IMR-90 (cell line): ENCODE results near the gene FSIP2.

Source experiments
- BHLHE40 ChIP-seq: fragments of 150-350 bp; IDR thresholded peaks from 2 replicates; pipeline ENCODE4 v1.6.1; 2016; ENCODE audit warnings: mild to moderate bottlenecking, low read depth, low read length
- CEBPB ChIP-seq: IDR thresholded peaks from 2 replicates; pipeline ENCODE4 v1.6.1; 2012; ENCODE audit warnings: low read depth, low read length, improper control_type of control experiment
- CHD1 ChIP-seq: IDR thresholded peaks from 2 replicates; pipeline ENCODE4 v1.6.1; 2012; ENCODE audit warnings: low read depth, low read length, improper control_type of control experiment
- CTCF ChIP-seq: conservative IDR thresholded peaks from 2 replicates; pipeline ENCODE4 v1.5.1; 2012; ENCODE audit warnings: mild to moderate bottlenecking, low read depth, low read length, improper control_type of control experiment
- FOS ChIP-seq: fragments of 150-350 bp; IDR thresholded peaks from 2 replicates; pipeline ENCODE4 v1.6.1; 2016; ENCODE audit warnings: low read depth, low read length
- MAZ ChIP-seq: IDR thresholded peaks from 2 replicates; pipeline ENCODE4 v1.6.1; 2012; ENCODE audit warnings: low read depth, mild to moderate bottlenecking, low read length, improper control_type of control experiment, moderate library complexity, borderline replicate concordance
- MXI1 ChIP-seq: IDR thresholded peaks from 2 replicates; pipeline ENCODE4 v1.6.1; 2012; ENCODE audit warnings: low read depth, mild to moderate bottlenecking, low read length, moderate library complexity, borderline replicate concordance
- NFE2L2 ChIP-seq: fragments of 150-350 bp; IDR thresholded peaks from 2 replicates; pipeline ENCODE4 v1.6.1; 2016; ENCODE audit warnings: low read depth, mild to moderate bottlenecking, low read length
- POLR2A ChIP-seq: IDR thresholded peaks from 2 replicates; pipeline ENCODE4 v1.6.1; 2012; ENCODE audit warnings: mild to moderate bottlenecking, low read depth, low read length
- RCOR1 ChIP-seq: IDR thresholded peaks from 2 replicates; pipeline ENCODE4 v1.6.1; 2012; ENCODE audit warnings: mild to moderate bottlenecking, low read length, improper control_type of control experiment; ENCODE audit not compliant: insufficient replicate concordance
- RFX5 ChIP-seq: IDR thresholded peaks from 2 replicates; pipeline ENCODE4 v1.8.0; 2012; ENCODE audit warnings: low read depth, mild to moderate bottlenecking, low read length, moderate library complexity
- SMC3 ChIP-seq: fragments of 150-350 bp; IDR thresholded peaks from 2 replicates; pipeline ENCODE4 v1.6.1; 2016; ENCODE audit warnings: low read depth, mild to moderate bottlenecking, antibody characterized with exemption, low read length, moderate library complexity
- TF ChIP-seq, protein P1 (sequence below): fragments of 150-350 bp; IDR thresholded peaks from 2 replicates; pipeline ENCODE4 v1.6.1; 2017; ENCODE audit warnings: mild to moderate bottlenecking, antibody characterized with exemption, low read length, low read depth

- TF ChIP-seq CTCF, result no peak
- no peak for TF ChIP-seq POLR2A
- TF ChIP-seq CEBPB, result no peak
- TF ChIP-seq NFE2L2, result no peak
- no peak for TF ChIP-seq MXI1
- no peak for TF ChIP-seq RCOR1
- TF ChIP-seq MAZ, result no peak
- no peak for TF ChIP-seq BHLHE40
- no peak for TF ChIP-seq RFX5
- TF ChIP-seq FOS, result no peak
- TF ChIP-seq CHD1, result no peak
- TF ChIP-seq SMC3, result no peak
- TF ChIP-seq, protein P1, sequence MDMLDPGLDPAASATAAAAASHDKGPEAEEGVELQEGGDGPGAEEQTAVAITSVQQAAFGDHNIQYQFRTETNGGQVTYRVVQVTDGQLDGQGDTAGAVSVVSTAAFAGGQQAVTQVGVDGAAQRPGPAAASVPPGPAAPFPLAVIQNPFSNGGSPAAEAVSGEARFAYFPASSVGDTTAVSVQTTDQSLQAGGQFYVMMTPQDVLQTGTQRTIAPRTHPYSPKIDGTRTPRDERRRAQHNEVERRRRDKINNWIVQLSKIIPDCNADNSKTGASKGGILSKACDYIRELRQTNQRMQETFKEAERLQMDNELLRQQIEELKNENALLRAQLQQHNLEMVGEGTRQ, result no peak
These were observed 2.4 kb upstream of the FSIP2 start for GRCh38 chr2:185736210-185736609.
